Tibial nerve (tissue), 4 donors: Measurements from ENCODE around the gene ECT2L. TPM values are rescaled to one million over a fixed set of nuclear protein-coding genes. Genes with fewer than 3 reads are reported as not detected.

Source experiments
- DNase-seq, 2 donors: peaks; one replicate each; pipeline ENCODE4 v3.0.0-alpha.2; 2019; ENCODE audit warnings: low spot score in 2 of 2
- H3K27ac ChIP-seq, 4 donors: fragments of 200-600 bp; sonication (generic) in 3 of 4; one replicate each; pipeline ENCODE4 v1.5.1; 2017 to 2019; ENCODE audit warnings: mild to moderate bottlenecking in 1 of 4
- H3K27me3 ChIP-seq, 2 donors: fragments of 200-600 bp; sonication (generic) in 1 of 2; one replicate each; pipeline versions ENCODE4 v1.5.1 to v1.6.0; 2017 to 2019
- H3K36me3 ChIP-seq, 3 donors: fragments of 200-600 bp; sonication (generic); one replicate each; pipeline ENCODE4 v1.5.1; 2018 to 2019
- H3K4me1 ChIP-seq, 4 donors: fragments of 200-600 bp; sonication (generic) in 3 of 4; one replicate each; pipeline ENCODE4 v1.5.1; 2017 to 2019
- H3K4me3 ChIP-seq, 4 donors: fragments of 200-600 bp; sonication (generic) in 3 of 4; one replicate each; pipeline ENCODE4 v1.5.1; 2017 to 2019; ENCODE audit warnings: mild to moderate bottlenecking in 1 of 4, moderate library complexity in 1 of 4
- H3K9me3 ChIP-seq, 4 donors: fragments of 200-600 bp; sonication (generic) in 3 of 4; one replicate each; pipeline ENCODE4 v1.5.1; 2017 to 2019
- EP300 ChIP-seq, 2 donors: sonication (generic); formaldehyde crosslinking; IDR thresholded peaks; one replicate each; pipeline ENCODE4 v1.6.1; 2017; ENCODE audit warnings: antibody characterized with exemption in 2 of 2, mild to moderate bottlenecking in 1 of 2
- POLR2A ChIP-seq, 2 donors: fragments of 450-650 bp; IDR thresholded peaks; one replicate each; pipeline ENCODE4 v1.6.1; 2017; ENCODE audit warnings: antibody characterized with exemption in 2 of 2, mild to moderate bottlenecking in 2 of 2, moderate library complexity in 2 of 2
- WGBS, 2 donors: methylation state at CpG; one replicate each; pipeline ENCODE4 v1.1.5; 2018; 5-methylcytosine and 5-hydroxymethylcytosine counted together
- total RNA-seq, 4 donors: library from RNA; depleted of rRNA; stranded (reverse); fragments of >200 nt; gene quantifications; one replicate each; pipeline ENCODE4 v1.1.0, GENCODE V29; 2016
- TF ChIP-seq, protein P1 (sequence below), 5 experiments: fragments of 200-600 bp in 3 of 5; fragments of 450-650 bp in 2 of 5; sonication (generic) in 3 of 5; IDR thresholded peaks; one replicate each; pipeline ENCODE4 v1.5.1; 2016 to 2019; ENCODE audit warnings: antibody characterized with exemption in 5 of 5, mild to moderate bottlenecking in 3 of 5, moderate library complexity in 2 of 5

The ECT2L gene
- total RNA-seq, 4 donors from 2014 or later: 0.21 to 1.1 (median 0.30) TPM; not detected in 1

GRCh38 chr6:138814179-138814834 is 18.4 kb downstream of the ECT2L start:
- WGBS, 2 donors: 51 to 55% methylated on average over 5 of the region's 5 CpGs
- no peak for DNase-seq

GRCh38 chr6:138815221-138815620 is 19.3 kb downstream of the ECT2L start:
- no peaks in the 10 kb centered on the region for H3K9me3 ChIP-seq
- TF ChIP-seq, protein P1, sequence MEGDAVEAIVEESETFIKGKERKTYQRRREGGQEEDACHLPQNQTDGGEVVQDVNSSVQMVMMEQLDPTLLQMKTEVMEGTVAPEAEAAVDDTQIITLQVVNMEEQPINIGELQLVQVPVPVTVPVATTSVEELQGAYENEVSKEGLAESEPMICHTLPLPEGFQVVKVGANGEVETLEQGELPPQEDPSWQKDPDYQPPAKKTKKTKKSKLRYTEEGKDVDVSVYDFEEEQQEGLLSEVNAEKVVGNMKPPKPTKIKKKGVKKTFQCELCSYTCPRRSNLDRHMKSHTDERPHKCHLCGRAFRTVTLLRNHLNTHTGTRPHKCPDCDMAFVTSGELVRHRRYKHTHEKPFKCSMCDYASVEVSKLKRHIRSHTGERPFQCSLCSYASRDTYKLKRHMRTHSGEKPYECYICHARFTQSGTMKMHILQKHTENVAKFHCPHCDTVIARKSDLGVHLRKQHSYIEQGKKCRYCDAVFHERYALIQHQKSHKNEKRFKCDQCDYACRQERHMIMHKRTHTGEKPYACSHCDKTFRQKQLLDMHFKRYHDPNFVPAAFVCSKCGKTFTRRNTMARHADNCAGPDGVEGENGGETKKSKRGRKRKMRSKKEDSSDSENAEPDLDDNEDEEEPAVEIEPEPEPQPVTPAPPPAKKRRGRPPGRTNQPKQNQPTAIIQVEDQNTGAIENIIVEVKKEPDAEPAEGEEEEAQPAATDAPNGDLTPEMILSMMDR (IDR thresholded peaks at IDR 0.05): no peak
- TF ChIP-seq EP300 (IDR thresholded peaks at IDR 0.05) (no peak), POLR2A (IDR thresholded peaks at IDR 0.05) (no peak)
- H3K4me3 ChIP-seq: no peak overlapping the region
- no peaks in the 10 kb centered on the region for H3K4me1 ChIP-seq
- no peak for DNase-seq
- no peak overlapping the region for H3K27ac ChIP-seq
- 81 to 82% methylated on average over 6 of the region's 6 CpGs for WGBS, 2 donors
- no peaks in the 10 kb centered on the region for H3K27me3 ChIP-seq
- H3K36me3 ChIP-seq: no peaks in the 10 kb centered on the region

More at GRCh38 chr6:138814179-138814834, 18.4 kb downstream of the ECT2L start:
- TF ChIP-seq, protein P1 (IDR thresholded peaks at IDR 0.05): no peak
- TF ChIP-seq EP300 (IDR thresholded peaks at IDR 0.05) (no peak), POLR2A (IDR thresholded peaks at IDR 0.05) (no peak)
- Histone ChIP-seq H3K4me3 (no peak overlapping the region), H3K9me3 (no peaks in the 10 kb centered on the region), H3K27me3 (no peaks in the 10 kb centered on the region), H3K4me1 (no peaks in the 10 kb centered on the region), H3K27ac (no peak overlapping the region), H3K36me3 (no peaks in the 10 kb centered on the region)

GRCh38 chr6:138815797-138816528 is 20.1 kb downstream of the ECT2L start:
- WGBS, 2 donors: 38% methylated on average over 4 of the region's 4 CpGs

GRCh38 chr6:138817799-138818198 is 21.9 kb downstream of the ECT2L start:
- no peak for DNase-seq
- no peaks in the 10 kb centered on the region for H3K36me3 ChIP-seq
- H3K9me3 ChIP-seq: no peaks in the 10 kb centered on the region
- H3K27me3 ChIP-seq: no peaks in the 10 kb centered on the region
- H3K4me3 ChIP-seq: no peak overlapping the region
- TF ChIP-seq, protein P1 (IDR thresholded peaks at IDR 0.05): no peak
- TF ChIP-seq POLR2A (IDR thresholded peaks at IDR 0.05) (no peak), EP300 (IDR thresholded peaks at IDR 0.05) (no peak)
- no peaks in the 10 kb centered on the region for H3K4me1 ChIP-seq
- 42 to 48% methylated on average over 4 of the region's 4 CpGs for WGBS, 2 donors
- H3K27ac ChIP-seq: no peak overlapping the region

More at GRCh38 chr6:138815797-138816528, 20.1 kb downstream of the ECT2L start:
- H3K27ac ChIP-seq: no peak overlapping the region
- peak in 1 of 2 donors; percentile 46 for DNase-seq
- no peaks in the 10 kb centered on the region for H3K36me3 ChIP-seq
- H3K4me3 ChIP-seq: no peak overlapping the region
- H3K9me3 ChIP-seq: no peaks in the 10 kb centered on the region
- no peaks in the 10 kb centered on the region for H3K4me1 ChIP-seq
- TF ChIP-seq, protein P1 (IDR thresholded peaks at IDR 0.05): peak; percentile 59 to 70 (median 63)
- TF ChIP-seq POLR2A (IDR thresholded peaks at IDR 0.05): no peak
- no peak for TF ChIP-seq EP300 (IDR thresholded peaks at IDR 0.05)
- no peaks in the 10 kb centered on the region for H3K27me3 ChIP-seq
